Measurements from ENCODE around the gene ZNF426. TPM values are rescaled to one million over a fixed set of nuclear protein-coding genes. Genes with fewer than 3 reads are reported as not detected.
A peak's percentile ranks its signal among the peaks of the same experiment; 100 is the strongest.
"Not testable (repeated sequence)": the region's sequence is repeated elsewhere in the genome, so short reads cannot be mapped to it uniquely, and the experiment has no call there.

Gene ZNF426
- total RNA-seq: 10 to 100 TPM; 18.0 to 18.2 TPM
- polyA plus RNA-seq: 10 to 100 TPM; 11.7 to 16.8 TPM

DNA sequence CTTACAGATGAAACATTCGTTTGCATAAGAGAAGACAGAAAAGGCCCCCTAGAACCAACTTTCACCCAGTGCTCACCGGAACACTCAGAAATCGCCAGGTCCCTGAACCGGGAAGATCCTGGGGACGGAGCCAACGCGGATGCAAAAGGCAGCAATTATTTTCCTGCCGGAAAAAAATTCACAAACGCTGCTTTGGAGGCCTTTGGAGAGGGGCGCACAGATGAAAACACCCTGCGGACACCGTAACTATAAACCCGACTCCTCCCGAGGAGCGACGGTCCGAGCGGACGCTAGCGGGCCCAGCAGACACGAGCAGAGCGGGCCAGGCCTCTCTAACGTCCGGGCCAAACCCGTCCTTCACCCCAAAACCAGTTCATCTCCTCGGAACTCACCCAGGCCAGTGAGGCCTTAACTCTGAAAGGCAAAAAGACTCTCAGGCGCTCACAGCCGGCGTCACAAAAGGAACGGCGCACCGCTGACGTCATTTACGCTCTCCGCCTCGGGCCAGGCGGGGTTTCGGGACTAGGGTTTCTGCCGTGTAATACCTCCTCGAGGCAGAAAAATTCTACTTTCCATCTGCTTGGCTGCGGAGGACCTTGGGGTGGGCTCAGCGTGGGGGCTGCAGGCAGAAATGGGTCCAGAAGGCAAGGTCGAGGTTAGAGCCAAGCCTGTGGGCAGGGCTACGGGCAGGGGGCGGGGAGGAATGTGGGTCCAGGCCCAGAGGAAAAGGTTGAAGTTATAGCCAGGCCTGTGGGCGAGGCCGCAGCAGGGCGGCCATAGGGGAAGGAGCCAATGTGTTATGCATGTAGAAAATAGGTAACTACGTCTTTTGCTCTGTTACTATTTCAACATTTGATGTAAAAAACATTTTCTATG is at the start of gene ZNF426:
ZNF426 (minus strand) TSS at position 463 of the 876 bp plus-strand sequence. CDS start 2,413 bp downstream, outside the sequence.
- H3K4me1 Mint-ChIP-seq: peaks cover 13 to 36% (median 25%) of the 10 kb centered on the region in 4 donors
- CTCF ChIA-PET (ENCODE audit: partially characterized antibody): interaction anchor here (0.6 to 1.2 kb wide), 2 partner anchors 101 to 333 kb away, joined by 3 read pairs; no protein-coding TSS in a partner anchor
- H3K9me3 ChIP-seq (ENCODE audit: control insufficient read depth in 1 of 2, low read length in 2 of 2): peaks cover 0 to 4% of the 10 kb centered on the region in 2 donors
- H3K27me3 ChIP-seq (ENCODE audit: insufficient read depth, low read length): no peaks in the 10 kb centered on the region
- peaks cover 12% of the 10 kb centered on the region for H3K4me1 ChIP-seq (ENCODE audit: insufficient read depth, low read length)
- intact Hi-C loops (cut with micrococcal nuclease): loop anchor here (5.0 kb wide), 1 partner anchor 101 kb away; the partner anchor contains the start of gene ZNF266
- H3K4me3 ChIP-seq (ENCODE audit: low read length in 2 of 2): peak within 1 kb of the TSS; percentile 80 to 86
- H3K36me3 ChIP-seq (ENCODE audit: insufficient read depth, low read length): peaks cover 22% of the 10 kb centered on the region
- peak; percentile 83 to 88 (median 86) for DNase-seq
- H3K27ac Mint-ChIP-seq: peak within 1 kb of the TSS; percentile 89 to 100 (median 98)
- peaks cover 0 to 51% (median 38%) of the 10 kb centered on the region in 8 donors for H3K9me3 Mint-ChIP-seq
- peak within 1 kb of the TSS; percentile 92 to 98 (median 96) for H3K4me3 Mint-ChIP-seq
- POLR2A ChIA-PET (ENCODE audit: partially characterized antibody): interaction anchor here (1.0 to 1.5 kb wide), 2 partner anchors 103 to 230 kb away, joined by 3 to 7 read pairs; partner anchors contain the start of genes ZNF266 and ZNF846
- H3K27me3 Mint-ChIP-seq: no peaks in the 10 kb centered on the region
- H3K27ac ChIP-seq (ENCODE audit: low read depth, low read length): peak within 1 kb of the TSS; percentile 82
- H3K36me3 Mint-ChIP-seq: peaks cover 35 to 46% of the 10 kb centered on the region in 2 donors

DNA sequence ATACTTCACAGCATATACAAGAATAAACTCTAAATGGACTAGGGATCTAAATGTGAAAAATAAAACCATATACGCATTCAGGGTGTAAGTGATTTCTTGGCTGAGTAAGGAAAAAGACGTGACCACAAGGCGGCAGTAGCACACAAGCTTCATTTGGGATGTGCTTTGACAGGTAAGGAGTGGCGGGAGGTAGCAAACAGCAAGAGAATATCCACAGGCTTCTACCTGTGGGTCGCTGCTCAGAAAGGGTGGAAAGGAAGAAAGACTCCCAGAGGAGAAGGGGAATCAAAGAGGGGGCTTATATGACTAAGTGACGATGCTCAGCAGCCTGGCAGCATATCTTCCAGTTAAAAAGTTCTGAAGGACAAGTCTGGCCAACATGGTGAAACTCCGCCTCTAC is 48.3 kb upstream of the ZNF426 start:
- CTCF ChIA-PET (ENCODE audit: partially characterized antibody): interaction anchor here (0.6 to 3.1 kb wide), 8 partner anchors 9 to 661 kb away, joined by 3 to 15 read pairs (median 4); partner anchors contain the start of gene ZNF561
- Mint-ChIP-seq H3K4me1 (peaks cover 10 to 32% (median 17%) of the 10 kb centered on the region in 4 donors), H3K9me3 (peaks cover 0 to 2% (median 0%) of the 10 kb centered on the region in 8 donors), H3K4me3 (peak overlapping the region in 2 of 8 donors; percentile 1 to 4), H3K36me3 (peaks cover 5 to 15% of the 10 kb centered on the region in 2 donors), H3K27ac (peak overlapping the region in 2 of 7 donors; percentile 3 to 32), H3K27me3 (peaks cover 2 to 4% of the 10 kb centered on the region in 2 donors)
- Histone ChIP-seq H3K9me3 (ENCODE audit: control insufficient read depth in 1 of 2, low read length in 2 of 2) (no peaks in the 10 kb centered on the region), H3K27ac (ENCODE audit: low read depth, low read length) (no peak overlapping the region), H3K27me3 (ENCODE audit: insufficient read depth, low read length) (no peaks in the 10 kb centered on the region), H3K36me3 (ENCODE audit: insufficient read depth, low read length) (no peaks in the 10 kb centered on the region), H3K4me3 (ENCODE audit: low read length in 2 of 2) (no peak overlapping the region), H3K4me1 (ENCODE audit: insufficient read depth, low read length) (peaks cover 16% of the 10 kb centered on the region)
- peak; percentile 70 to 78 (median 71) for DNase-seq
- POLR2A ChIA-PET (ENCODE audit: partially characterized antibody): interaction anchor here (0.6 to 1.0 kb wide), 2 partner anchors 182 to 219 kb away, joined by 4 read pairs; partner anchors contain the start of gene ZNF846
- intact Hi-C loops (cut with micrococcal nuclease): loop anchor here (1.0 to 2.0 kb wide), 4 partner anchors 210 to 450 kb away; no protein-coding TSS in a partner anchor

DNA sequence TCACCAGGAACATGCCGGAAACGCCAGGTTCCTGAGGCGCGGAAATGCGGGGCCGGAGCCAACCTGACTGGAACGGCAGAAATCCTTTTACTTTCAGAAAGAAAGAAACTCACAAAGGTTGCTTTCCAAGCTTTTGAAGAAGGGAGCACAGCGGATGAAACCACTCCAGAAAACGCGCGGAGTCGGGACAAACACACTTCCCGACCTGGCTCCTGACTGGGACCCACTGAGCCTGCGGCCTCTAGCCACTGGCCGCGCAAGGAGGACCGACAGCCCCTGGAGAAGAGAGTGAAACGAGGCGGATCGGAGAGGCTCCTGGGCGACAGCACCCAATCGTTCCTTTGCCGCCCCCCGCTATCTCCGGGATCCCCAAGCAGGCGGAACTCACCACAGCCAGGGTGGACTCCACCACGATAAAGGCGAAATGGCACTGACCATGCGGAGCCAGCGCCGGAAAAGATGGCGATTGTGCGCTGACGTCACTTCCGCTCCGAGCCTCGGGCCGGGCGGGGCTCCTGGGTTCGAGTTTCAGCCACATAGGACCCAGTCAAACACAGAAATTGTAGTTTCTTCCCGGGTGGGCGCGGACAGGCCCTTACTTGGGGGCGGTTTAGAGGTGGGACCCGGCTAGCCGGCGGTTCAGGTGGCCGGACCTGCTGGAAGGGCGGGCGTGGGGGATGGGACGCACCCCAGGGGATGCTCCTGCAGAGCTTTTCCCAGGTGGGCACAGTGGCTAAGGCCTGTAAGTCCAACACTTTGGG is 45.8 kb upstream of the ZNF426 start, which contains the start of gene ZNF121:
ZNF121 (minus strand) TSS at position 432 of the 761 bp plus-strand sequence. CDS start 16,407 bp downstream, outside the sequence.
- Histone ChIP-seq H3K9me3 (ENCODE audit: control insufficient read depth in 1 of 2, low read length in 2 of 2) (no peaks in the 10 kb centered on the region), H3K27ac (ENCODE audit: low read depth, low read length) (peak within 1 kb of the TSS; percentile 97), H3K27me3 (ENCODE audit: insufficient read depth, low read length) (no peaks in the 10 kb centered on the region), H3K36me3 (ENCODE audit: insufficient read depth, low read length) (no peaks in the 10 kb centered on the region), H3K4me1 (ENCODE audit: insufficient read depth, low read length) (peaks cover 26% of the 10 kb centered on the region), H3K4me3 (ENCODE audit: low read length in 2 of 2) (peak within 1 kb of the TSS; percentile 99 to 100)
- Mint-ChIP-seq H3K9me3 (peaks cover 0 to 14% (median 3%) of the 10 kb centered on the region in 8 donors), H3K27ac (peak within 1 kb of the TSS; percentile 96 to 99 (median 98)), H3K36me3 (peaks cover 26 to 34% of the 10 kb centered on the region in 2 donors), H3K4me3 (peak within 1 kb of the TSS; percentile 94 to 99 (median 97)), H3K27me3 (peaks cover 2 to 4% of the 10 kb centered on the region in 2 donors), H3K4me1 (peaks cover 21 to 55% (median 34%) of the 10 kb centered on the region in 4 donors)
- intact Hi-C loops (cut with micrococcal nuclease): loop anchor here (1.0 kb wide), 4 partner anchors 37 to 444 kb away; partner anchors contain the start of genes ZNF317 and ZNF561
- POLR2A ChIA-PET (ENCODE audit: partially characterized antibody): interaction anchor here (0.5 to 2.7 kb wide), 3 partner anchors 32 to 235 kb away, joined by 3 to 13 read pairs (median 5); partner anchors contain the start of genes FBXL12 and ZNF266
- peak; percentile 67 to 76 (median 73) for DNase-seq
- CTCF ChIA-PET (ENCODE audit: partially characterized antibody): interaction anchor here (0.6 to 3.8 kb wide), 6 partner anchors 31 to 379 kb away, joined by 3 to 12 read pairs (median 4); no protein-coding TSS in a partner anchor

DNA sequence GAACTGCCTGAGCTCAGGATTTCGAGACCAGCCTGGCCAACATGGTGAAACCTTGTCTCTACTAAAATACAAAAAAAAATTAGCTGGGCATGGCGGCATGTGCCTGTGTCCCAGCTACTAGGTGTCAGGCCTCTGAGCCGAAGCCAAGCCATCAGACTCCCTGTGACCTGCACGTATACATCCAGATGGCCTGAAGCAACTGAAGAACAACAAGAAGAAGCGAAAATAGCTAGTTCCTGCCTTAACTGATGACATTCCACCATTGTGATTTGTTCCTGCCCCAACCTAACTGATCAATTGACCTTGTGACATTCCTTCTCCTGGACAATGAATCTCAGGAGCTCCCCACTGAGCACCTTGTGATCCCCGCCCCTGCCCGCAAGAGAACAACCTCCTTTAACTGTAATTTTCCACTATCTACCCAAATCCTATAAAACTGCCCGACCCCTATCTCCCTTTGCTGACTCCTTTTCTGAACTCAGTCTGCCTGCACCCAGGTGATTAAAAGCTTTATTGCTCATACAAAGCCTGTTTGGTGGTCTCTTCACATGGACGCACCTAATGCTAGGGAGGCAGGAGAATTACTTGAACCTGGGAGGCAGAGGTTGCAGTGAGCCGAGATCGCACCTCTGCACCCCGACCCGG is 43.8 kb upstream of the ZNF426 start:
- H3K27me3 Mint-ChIP-seq; H3K27me3 ChIP-seq (ENCODE audit: insufficient read depth, low read length); DNase-seq; POLR2A ChIA-PET (ENCODE audit: partially characterized antibody); H3K27ac ChIP-seq (ENCODE audit: low read depth, low read length); intact Hi-C loops (cut with micrococcal nuclease); H3K9me3 ChIP-seq (ENCODE audit: control insufficient read depth in 1 of 2, low read length in 2 of 2); H3K4me3 ChIP-seq (ENCODE audit: low read length in 2 of 2); H3K36me3 ChIP-seq (ENCODE audit: insufficient read depth, low read length): not testable (repeated sequence)
- CTCF ChIA-PET (ENCODE audit: partially characterized antibody): interaction anchor here (0.6 to 3.8 kb wide), 3 partner anchors 20 to 377 kb away, joined by 3 to 12 read pairs (median 3); no protein-coding TSS in a partner anchor
- peak overlapping the region; percentile 58 to 95 (median 80) for H3K27ac Mint-ChIP-seq
- peaks cover 26% of the 10 kb centered on the region for H3K4me1 ChIP-seq (ENCODE audit: insufficient read depth, low read length)
- peak overlapping the region; percentile 49 to 84 (median 82) for H3K4me3 Mint-ChIP-seq
- peaks cover 0 to 29% (median 12%) of the 10 kb centered on the region in 8 donors for H3K9me3 Mint-ChIP-seq
- peaks cover 27 to 66% (median 44%) of the 10 kb centered on the region in 4 donors for H3K4me1 Mint-ChIP-seq
- peaks cover 38 to 48% of the 10 kb centered on the region in 2 donors for H3K36me3 Mint-ChIP-seq

DNA sequence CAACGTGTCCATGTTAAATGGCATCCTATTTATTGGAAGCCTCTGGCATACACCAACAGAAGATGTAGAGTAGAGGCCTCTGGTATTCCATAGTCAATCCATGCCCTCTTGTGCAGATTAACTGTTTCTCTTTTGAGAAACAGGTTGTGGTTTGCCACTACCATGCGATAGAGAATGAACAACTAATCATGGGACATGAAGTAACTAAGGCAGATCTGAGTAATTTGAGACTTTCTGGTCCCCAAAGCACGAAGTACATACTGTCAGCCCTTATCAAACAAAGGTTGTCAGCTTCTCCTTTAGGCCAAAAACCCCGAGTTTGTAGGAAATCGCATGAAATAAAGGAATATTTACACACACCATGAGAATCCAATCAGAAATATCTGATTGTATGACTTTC is 42.3 kb upstream of the ZNF426 start:
- POLR2A ChIA-PET (ENCODE audit: partially characterized antibody): no interaction called here
- intact Hi-C loops (cut with micrococcal nuclease): no loop called here
- H3K9me3 Mint-ChIP-seq: peaks cover 0 to 43% (median 25%) of the 10 kb centered on the region in 8 donors
- peak overlapping the region in 2 of 8 donors; percentile 56 to 82 for H3K4me3 Mint-ChIP-seq
- Histone ChIP-seq H3K27ac (ENCODE audit: low read depth, low read length) (no peak overlapping the region), H3K4me1 (ENCODE audit: insufficient read depth, low read length) (peaks cover 26% of the 10 kb centered on the region), H3K27me3 (ENCODE audit: insufficient read depth, low read length) (no peaks in the 10 kb centered on the region), H3K9me3 (ENCODE audit: control insufficient read depth in 1 of 2, low read length in 2 of 2) (peaks cover 0 to 5% of the 10 kb centered on the region in 2 donors), H3K36me3 (ENCODE audit: insufficient read depth, low read length) (no peaks in the 10 kb centered on the region), H3K4me3 (ENCODE audit: low read length in 2 of 2) (no peak overlapping the region)
- CTCF ChIA-PET (ENCODE audit: partially characterized antibody): no interaction called here
- H3K27ac Mint-ChIP-seq: peak overlapping the region in 1 of 7 donors; percentile 84
- H3K36me3 Mint-ChIP-seq: peaks cover 50 to 57% of the 10 kb centered on the region in 2 donors
- no peaks in the 10 kb centered on the region for H3K27me3 Mint-ChIP-seq
- DNase-seq: no peak
- H3K4me1 Mint-ChIP-seq: peaks cover 27 to 70% (median 43%) of the 10 kb centered on the region in 4 donors

DNA sequence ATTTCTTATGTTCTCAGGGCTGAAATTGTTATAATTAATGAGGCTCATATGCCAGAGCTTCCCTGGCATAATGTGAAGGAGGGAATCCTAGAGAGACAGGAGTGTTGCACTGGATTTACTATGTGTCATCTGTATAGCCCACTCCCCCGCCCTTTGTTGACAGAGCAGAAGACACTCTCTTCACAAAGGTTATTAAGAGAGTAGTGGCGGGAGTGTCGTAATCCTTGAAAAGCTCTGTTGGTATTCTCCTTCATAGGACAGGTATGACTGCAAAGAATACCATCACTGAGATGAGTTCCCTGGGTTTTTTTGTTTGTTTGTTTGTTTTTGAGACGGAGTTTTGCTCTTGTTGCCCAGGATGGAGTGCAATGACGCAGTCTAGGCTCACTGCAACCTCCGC is 31.8 kb upstream of the ZNF426 start:
- H3K27ac ChIP-seq (ENCODE audit: low read depth, low read length): no peak overlapping the region
- POLR2A ChIA-PET (ENCODE audit: partially characterized antibody): no interaction called here
- intact Hi-C loops (cut with micrococcal nuclease): no loop called here
- H3K36me3 ChIP-seq (ENCODE audit: insufficient read depth, low read length): peaks cover 33% of the 10 kb centered on the region
- H3K4me1 ChIP-seq (ENCODE audit: insufficient read depth, low read length): no peaks in the 10 kb centered on the region
- Mint-ChIP-seq H3K27ac (no peak overlapping the region), H3K4me1 (peaks cover 0 to 28% (median 6%) of the 10 kb centered on the region in 4 donors), H3K4me3 (no peak overlapping the region), H3K36me3 (peaks cover 76 to 86% of the 10 kb centered on the region in 2 donors), H3K9me3 (peaks cover 3 to 96% (median 86%) of the 10 kb centered on the region in 8 donors), H3K27me3 (no peaks in the 10 kb centered on the region)
- peaks cover 0 to 80% of the 10 kb centered on the region in 2 donors for H3K9me3 ChIP-seq (ENCODE audit: control insufficient read depth in 1 of 2, low read length in 2 of 2)
- H3K4me3 ChIP-seq (ENCODE audit: low read length in 2 of 2): no peak overlapping the region
- CTCF ChIA-PET (ENCODE audit: partially characterized antibody): no interaction called here
- no peak for DNase-seq
- no peaks in the 10 kb centered on the region for H3K27me3 ChIP-seq (ENCODE audit: insufficient read depth, low read length)
